ENCODE results near the gene GPR22.

DNA sequence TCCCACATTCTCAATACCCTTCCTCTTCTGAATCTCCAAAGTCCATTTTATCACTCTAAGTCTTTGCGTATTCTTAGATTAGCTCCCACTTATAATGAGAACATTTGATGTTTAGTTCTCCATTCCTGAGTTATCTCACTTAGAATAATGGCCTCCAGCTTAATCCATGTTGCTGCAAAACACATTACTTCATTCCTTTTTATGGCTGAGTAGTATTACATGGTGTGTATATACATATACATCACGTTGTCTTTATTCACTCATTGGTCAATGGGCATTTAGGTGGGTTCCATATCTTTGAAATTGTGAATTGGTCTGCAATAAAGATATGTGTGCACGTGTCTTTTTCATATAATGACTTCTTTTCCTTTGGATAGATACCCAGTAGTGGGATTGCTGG is 32.3 kb downstream of the GPR22 start:
- TF ChIP-seq, protein P1, sequence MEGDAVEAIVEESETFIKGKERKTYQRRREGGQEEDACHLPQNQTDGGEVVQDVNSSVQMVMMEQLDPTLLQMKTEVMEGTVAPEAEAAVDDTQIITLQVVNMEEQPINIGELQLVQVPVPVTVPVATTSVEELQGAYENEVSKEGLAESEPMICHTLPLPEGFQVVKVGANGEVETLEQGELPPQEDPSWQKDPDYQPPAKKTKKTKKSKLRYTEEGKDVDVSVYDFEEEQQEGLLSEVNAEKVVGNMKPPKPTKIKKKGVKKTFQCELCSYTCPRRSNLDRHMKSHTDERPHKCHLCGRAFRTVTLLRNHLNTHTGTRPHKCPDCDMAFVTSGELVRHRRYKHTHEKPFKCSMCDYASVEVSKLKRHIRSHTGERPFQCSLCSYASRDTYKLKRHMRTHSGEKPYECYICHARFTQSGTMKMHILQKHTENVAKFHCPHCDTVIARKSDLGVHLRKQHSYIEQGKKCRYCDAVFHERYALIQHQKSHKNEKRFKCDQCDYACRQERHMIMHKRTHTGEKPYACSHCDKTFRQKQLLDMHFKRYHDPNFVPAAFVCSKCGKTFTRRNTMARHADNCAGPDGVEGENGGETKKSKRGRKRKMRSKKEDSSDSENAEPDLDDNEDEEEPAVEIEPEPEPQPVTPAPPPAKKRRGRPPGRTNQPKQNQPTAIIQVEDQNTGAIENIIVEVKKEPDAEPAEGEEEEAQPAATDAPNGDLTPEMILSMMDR (IDR thresholded peaks at IDR 0.05): no peak
- no peak for TF ChIP-seq POLR2A (IDR thresholded peaks at IDR 0.05)
- TF ChIP-seq POLR2AphosphoS5 (IDR thresholded peaks at IDR 0.05): no peak
- TF ChIP-seq EP300 (IDR thresholded peaks at IDR 0.05; ENCODE audit: low read depth): no peak

Data from transverse colon (tissue), 4 donors.